WERI-Rb-1 (cell line): ENCODE data around the gene ZNF865.

Experiments
- DNase-seq: peaks from one replicate; pipeline ENCODE4 v3.0.0-alpha.2; 2020
- H3K27ac ChIP-seq: fragments of 250-450 bp; sonication (Bioruptor Pico); 2 replicates; pipeline ENCODE4 v1.5.1; 2020; ENCODE audit warnings: mild to moderate bottlenecking, moderate library complexity
- H3K27me3 ChIP-seq: fragments of 250-450 bp; sonication (Bioruptor Pico); 2 replicates; pipeline ENCODE4 v1.5.1; 2021; ENCODE audit warnings: mild to moderate bottlenecking, low read depth, moderate library complexity; ENCODE audit not compliant: insufficient read depth, severe bottlenecking
- H3K36me3 ChIP-seq: fragments of 250-450 bp; sonication (Bioruptor Pico); 2 replicates; pipeline ENCODE4 v1.5.1; 2020; ENCODE audit warnings: mild to moderate bottlenecking, moderate library complexity
- H3K4me3 ChIP-seq: 2 replicates; pipeline ENCODE4 v1.5.1; 2011; ENCODE audit warnings: low read depth, mild to moderate bottlenecking, control low read depth, low read length
- H3K9me3 ChIP-seq: fragments of 250-450 bp; sonication (Bioruptor Pico); 2 replicates; pipeline ENCODE4 v1.5.1; 2021; ENCODE audit warnings: mild to moderate bottlenecking, moderate library complexity; ENCODE audit not compliant: severe bottlenecking
- CTCF ChIP-seq: IDR thresholded peaks from 2 replicates; pipeline ENCODE4 v1.5.1; 2011; ENCODE audit warnings: low read depth, mild to moderate bottlenecking, control low read depth, inconsistent platforms, low read length

Gene ZNF865

GRCh38 chr19:55661826-55662225 is 56.4 kb downstream of the ZNF865 start:
- Histone ChIP-seq H3K9me3 (no peaks in the 10 kb centered on the region), H3K27me3 (no peaks in the 10 kb centered on the region), H3K4me3 (no peak overlapping the region), H3K27ac (no peak overlapping the region), H3K36me3 (peaks cover 84% of the 10 kb centered on the region)
- no peak for TF ChIP-seq CTCF
- no peak for DNase-seq

GRCh38 chr19:55663846-55664536 is 58.5 kb downstream of the ZNF865 start:
- H3K36me3 ChIP-seq = peaks cover 83% of the 10 kb centered on the region

DNA sequence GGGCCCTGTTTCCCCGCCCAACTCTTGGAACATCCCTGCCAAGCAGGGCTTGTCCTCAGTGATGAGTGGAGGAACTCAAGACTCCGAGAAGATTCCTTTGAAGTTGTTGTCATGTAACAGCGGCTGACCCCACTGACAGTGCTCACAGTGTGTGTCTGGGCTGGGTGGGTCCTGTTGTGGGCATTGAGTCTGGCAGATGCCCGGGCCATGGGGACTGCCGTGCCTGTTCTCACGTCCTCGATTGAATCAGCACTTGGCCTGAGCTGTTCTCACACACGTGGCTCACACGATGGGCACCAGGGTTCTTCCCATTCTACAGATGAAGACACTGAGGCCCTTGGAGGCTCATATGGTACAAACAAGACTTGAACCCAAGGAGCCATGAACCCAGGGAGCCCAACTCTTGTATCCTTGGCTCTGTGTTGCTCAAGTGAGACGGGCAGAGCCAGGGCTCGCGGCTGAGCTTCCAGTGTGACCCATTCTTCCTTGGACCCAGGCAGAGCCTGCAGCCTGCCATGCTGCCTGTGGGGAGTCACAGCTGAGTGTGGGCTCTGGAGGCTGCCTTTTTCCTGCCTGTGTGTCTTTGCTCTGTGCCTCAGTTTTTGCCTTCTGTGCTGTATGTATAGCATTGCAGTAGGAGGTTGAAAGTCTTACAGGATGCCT is 61.0 kb downstream of the ZNF865 start:
- no peak for TF ChIP-seq CTCF
- Histone ChIP-seq H3K27me3 (no peaks in the 10 kb centered on the region), H3K27ac (no peak overlapping the region), H3K4me3 (no peak overlapping the region), H3K36me3 (peaks cover 81% of the 10 kb centered on the region), H3K9me3 (no peaks in the 10 kb centered on the region)
- no peak for DNase-seq

More at GRCh38 chr19:55663846-55664536, 58.5 kb downstream of the ZNF865 start:
- TF ChIP-seq CTCF = no peak
- Histone ChIP-seq H3K27me3 (no peaks in the 10 kb centered on the region), H3K9me3 (no peaks in the 10 kb centered on the region), H3K27ac (no peak overlapping the region), H3K4me3 (no peak overlapping the region)
- no peak for DNase-seq
